ENCODE measurements around the gene PCDHGA7.
"Not testable (repeated sequence)": the region's sequence is repeated elsewhere in the genome, so short reads cannot be mapped to it uniquely, and the experiment has no call there.

The PCDHGA7 gene

GRCh38 chr5:141432726-141433125, 50.2 kb downstream of the PCDHGA7 start:
- DNase-seq, result not testable (repeated sequence)

- no peak for DNase-seq
Measured at GRCh38 chr5:141434006-141434405, 51.5 kb downstream of the PCDHGA7 start.
